T follicular helper cell (primary cell): ENCODE data around the gene MRGPRD.

ENCODE experiments used
- DNase-seq: peaks from one replicate; pipeline ENCODE4 v3.0.0-alpha.2; 2020; ENCODE audit warnings: low read depth

MRGPRD gene

DNA sequence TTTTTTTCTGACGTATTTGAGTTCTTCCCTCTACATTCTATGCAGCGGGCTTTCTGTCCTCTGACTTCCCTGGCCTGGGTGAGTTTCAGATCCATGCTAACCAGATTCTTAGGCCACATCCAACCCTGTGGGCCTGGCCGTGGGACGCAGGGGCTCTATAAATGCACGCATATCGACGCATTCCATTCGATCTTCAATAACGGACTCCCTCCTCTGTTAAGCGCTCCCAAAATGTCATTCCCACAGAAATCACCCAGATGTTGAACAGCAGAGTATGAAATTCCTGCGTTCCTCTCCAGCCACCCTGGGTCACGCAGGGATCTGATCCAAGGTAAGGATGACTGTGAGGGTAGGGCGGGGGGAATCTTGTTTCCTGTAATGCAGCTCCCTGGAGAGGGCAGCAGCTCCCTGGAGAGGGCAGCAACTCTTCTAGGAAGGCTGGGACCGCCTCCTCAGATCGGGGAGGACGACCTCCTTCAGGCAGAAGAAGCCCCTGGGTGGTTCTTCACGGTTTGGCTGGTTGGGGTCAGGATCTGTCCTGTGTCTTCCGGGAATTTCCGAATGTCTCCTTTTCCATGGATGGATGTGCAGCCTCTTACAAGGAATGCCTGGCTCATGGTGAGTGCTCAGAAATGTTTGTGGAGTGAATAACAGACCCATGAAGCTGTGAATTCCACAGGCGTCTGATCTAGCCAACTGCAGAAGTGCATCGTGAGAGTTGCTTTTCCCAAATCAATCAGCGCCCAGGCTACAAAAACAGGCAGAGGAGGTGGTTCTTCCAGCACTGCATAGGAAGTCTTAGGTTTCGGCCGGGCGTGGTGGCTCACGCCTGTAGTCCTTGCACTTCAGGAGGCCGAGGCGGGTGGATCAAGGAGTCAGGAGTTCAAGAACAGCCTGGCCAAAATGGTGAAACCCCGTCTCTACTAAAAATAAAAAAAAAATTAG, 12.2 kb downstream of the MRGPRD start:
- DNase-seq, result no peak

- DNase-seq, result no peak
Observed at GRCh38 chr11:68966894-68967780, 13.6 kb downstream of the MRGPRD start.

GRCh38 chr11:68965901-68966853, 14.6 kb downstream of the MRGPRD start:
- DNase-seq, result no peak

DNA sequence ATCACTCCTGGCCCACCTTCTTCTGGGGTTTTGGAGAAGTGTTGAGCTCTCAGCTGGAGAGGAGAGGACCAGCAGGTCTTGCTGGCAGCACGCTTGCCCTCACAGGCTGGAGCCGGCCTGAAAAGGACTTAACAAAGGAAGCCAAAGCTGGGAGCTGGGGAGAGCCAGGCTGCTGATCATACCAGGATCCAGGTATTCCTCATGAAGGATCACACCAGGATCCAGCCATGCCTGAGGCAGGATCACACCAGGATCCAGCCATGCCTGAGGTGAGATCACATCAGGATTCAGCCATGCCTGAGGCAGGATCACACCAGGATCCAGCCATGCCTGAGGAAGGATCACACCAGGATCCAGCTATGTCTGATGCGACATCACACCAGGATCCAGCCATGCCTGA, 17.0 kb downstream of the MRGPRD start:
- DNase-seq, result no peak

- peak; percentile 43 for DNase-seq
Observed at GRCh38 chr11:68962527-68963250, 18.1 kb downstream of the MRGPRD start.

- no peak for DNase-seq
Observed at GRCh38 chr11:68961245-68961644, 19.5 kb downstream of the MRGPRD start.

DNA sequence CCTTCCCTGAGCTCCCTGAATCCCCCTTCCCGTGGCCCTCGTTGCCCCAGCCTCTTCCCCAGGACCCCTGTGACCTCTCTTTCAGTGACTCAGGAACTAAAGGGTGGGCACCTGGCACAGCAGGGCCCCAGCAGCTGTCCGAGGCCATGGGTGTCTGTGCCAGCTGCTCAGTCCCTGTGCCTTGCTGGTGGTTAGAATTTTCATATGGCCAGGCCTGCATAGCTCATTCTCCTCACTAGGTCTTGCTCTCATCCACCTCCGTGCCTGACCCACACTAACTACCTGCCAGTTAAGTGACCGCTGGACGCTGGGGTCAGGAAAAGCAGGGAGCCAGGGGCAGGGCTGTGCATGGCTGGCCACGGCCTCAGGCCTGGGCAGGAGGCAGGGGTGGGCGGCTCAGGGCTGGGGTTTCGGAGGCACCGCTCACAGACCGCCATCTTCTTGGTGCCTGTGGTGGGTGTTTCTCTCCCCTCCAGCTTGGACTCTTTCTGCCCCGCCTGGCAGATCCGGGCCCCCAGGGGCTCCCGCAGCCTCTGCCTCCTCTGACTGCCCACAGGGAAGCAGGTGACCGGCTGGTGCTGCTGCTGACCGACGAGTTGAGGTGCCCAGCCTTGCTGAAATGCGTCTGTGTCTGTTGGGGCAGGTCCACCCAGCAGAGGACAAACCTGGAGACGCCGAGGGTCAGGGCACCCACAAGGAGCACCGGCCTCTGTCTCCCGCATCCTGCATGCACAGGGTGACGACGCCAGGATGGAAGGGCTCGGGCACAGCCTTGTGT, 20.3 kb downstream of the MRGPRD start:
- no peak for DNase-seq

DNA sequence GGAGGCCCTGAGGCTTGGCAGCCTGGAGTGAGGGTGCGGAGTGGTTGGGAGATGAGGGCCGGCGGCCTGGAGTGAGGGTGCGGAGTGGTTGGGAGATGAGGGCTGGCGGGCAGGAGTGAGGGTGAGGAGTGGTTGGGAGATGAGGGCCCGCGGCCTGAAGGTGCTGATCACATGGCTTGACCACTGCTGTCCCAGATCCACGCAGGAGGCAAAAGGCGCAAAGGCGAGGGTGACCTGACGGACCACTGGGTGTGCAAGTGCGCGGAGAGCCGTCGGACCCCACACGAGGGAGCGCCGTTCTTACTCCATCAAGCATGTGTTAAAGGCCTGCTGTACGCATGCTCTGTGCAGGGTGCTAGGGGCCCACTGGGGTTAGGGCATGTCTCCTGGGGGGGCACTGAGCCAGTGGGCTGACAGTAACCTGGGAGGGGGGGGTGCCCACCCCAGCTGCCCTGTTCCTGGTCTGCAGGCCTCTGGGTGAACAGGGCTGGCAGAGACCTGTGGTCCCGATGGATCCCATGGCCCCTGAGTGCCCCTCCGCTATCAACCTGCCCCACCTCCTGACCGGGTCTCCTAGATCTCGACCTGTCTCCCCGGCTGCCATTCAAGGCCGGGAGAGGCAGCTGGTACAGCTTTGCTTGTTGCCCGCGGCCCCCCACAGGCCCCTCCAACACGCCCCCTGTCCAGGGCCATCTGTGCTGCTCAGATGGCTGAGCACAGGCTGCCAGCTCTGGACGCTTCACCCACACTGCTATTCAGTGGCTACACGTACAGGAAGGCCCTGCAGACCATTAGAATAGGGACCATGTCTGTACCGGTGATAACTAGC, 21.1 kb downstream of the MRGPRD start:
- no peak for DNase-seq

- DNase-seq, result no peak
Observed at GRCh38 chr11:68958211-68958610, 22.6 kb downstream of the MRGPRD start.

- DNase-seq, result no peak
Observed at GRCh38 chr11:68956547-68957254, 24.1 kb downstream of the MRGPRD start.

DNA sequence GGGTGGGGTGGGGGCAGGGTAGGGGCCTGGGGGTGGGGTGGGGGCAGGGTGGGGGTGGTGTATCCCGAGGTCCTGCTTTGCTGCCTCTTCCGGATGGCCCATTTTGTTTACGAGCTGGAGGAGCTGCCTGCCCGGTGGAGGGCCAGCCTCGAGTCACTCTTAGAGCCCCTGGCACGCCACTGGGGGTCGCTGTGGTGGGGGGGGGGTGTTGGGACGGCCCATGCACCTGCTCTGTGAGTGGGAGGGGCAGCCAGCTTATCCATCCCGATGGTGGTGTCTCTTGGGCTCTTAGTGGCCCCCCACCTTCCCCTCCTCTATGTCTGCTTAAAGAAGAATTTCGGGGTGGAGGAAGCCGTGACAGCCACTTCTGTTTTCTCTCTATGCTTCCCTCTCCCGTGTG, 24.6 kb downstream of the MRGPRD start:
- peak; percentile 38 for DNase-seq

DNA sequence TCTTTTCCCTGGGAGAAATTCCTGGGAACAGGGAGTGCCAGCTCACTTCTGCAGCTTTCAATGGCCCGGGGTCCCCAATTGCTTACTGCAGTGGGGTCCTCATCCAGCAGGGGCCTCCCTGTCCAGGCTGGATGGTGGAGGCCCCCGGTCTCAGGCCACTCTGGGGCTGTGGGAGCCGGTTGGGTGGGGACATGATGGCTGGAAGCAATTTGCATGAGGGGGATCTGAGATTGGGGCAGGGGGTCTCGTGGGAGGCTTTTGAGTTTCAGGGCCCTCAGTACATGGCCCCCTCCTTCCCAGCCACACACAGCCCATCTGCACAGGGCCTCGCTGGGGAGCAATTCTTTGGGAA, 25.2 kb downstream of the MRGPRD start:
- no peak for DNase-seq

DNA sequence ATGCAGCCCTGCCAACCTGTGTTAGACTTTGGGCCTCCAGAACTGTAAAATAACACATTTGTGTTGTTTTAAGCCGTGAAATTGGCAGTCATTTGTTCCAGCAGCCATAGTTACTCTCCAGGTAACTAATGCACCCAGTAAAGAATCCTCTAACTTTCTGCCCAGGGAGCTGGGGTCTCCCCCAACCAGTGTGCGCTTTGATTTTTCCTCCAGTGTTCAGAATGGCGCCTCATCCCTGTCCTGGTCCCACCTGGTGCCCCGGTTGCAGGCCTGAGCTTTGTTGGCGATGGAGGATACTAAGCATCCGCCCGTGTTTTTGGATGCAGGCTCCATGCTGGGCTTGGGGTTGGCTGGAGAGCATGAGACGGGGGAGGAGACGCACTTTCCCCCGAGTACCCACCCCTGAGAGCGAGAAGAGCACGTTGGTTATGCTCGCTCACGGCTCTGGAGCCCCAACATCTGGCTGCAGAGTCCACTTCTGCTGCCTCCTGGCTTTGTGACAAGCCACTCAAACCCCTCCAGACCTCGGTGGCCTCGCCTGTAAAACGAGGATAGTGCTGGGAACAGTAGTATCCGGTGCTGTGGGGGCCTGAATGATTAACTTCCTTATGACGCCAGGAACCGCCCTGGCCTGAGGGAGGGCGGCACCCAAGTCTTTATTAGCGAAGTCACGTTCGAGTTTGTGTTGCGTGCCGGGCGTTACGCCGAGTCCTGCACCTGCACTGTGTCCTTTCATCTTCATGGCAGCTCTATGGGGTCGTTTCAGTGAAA, 25.8 kb downstream of the MRGPRD start:
- no peak for DNase-seq

GRCh38 chr11:68950762-68951161, 30.0 kb downstream of the MRGPRD start:
- DNase-seq, result no peak

DNA sequence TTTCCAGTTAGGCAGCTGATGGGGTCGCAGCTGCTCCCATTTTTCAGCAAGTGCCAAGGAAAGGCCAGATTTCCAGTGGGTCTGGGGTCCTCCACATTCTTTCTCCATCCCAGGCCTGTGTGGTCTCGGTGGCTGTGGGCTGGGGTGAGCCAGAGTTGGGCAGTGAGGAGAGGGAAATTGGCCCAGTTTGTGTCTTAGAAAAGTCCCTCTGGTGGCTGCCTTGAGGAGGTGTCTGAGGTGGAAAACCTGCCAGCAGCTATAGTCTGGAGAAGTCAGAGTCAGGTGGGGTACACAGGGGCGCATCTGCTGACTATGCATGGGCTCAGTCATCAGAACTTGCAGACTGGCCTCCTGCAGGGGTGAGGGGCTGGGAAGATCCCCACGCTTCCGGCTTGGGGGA, 30.5 kb downstream of the MRGPRD start:
- no peak for DNase-seq

GRCh38 chr11:68948935-68949334, 31.9 kb downstream of the MRGPRD start:
- DNase-seq, result no peak

- DNase-seq, result no peak
Observed at GRCh38 chr11:68948496-68948895, 32.3 kb downstream of the MRGPRD start.

GRCh38 chr11:68947151-68947550, 33.6 kb downstream of the MRGPRD start:
- no peak for DNase-seq
